ENCODE measurements around the gene PTTG1IP2. TPM values are rescaled to one million over a fixed set of nuclear protein-coding genes. Genes with fewer than 3 reads are reported as not detected.

Gene PTTG1IP2
- total RNA-seq, 1 experiment from 2014 or later: not detected

DNA sequence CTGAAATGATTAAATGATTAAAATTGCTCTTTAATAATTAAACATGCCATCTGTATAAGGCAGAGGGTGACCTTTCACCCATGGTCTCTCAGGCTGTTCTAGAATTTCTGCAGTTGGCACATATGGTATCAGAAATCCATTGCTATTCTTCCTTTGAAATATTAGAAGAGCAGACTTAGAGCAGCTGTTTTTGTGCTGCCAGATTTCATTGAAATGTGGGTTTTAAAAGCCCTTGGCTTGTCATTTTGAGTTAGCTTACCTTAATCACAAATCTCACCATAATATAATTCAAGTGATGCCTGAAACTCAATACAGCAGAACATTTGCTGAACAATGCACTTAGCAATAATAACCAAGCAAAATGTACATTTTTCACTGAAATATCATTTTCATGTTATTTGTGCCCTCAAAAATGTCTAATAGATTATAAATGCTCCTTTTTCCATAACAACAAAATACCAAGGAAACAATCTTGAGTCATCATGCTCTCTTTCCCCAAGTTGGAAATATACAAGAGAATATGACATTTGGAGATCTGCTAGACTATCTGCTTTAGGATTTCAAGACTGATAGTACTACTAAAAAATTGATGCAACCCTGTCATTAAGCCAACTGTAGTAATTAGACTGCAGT, 16.1 kb upstream of the PTTG1IP2 start:
- Histone ChIP-seq H3K79me2 (ENCODE audit: insufficient read depth, low read length) (no peaks in the 10 kb centered on the region), H4K5ac (ENCODE audit: insufficient read length, low read depth, low read length) (no peak overlapping the region), H3K56ac (ENCODE audit: insufficient read length, low read depth, low read length) (no peak overlapping the region), H4K91ac (ENCODE audit: insufficient read length, low read depth, low read length) (no peak overlapping the region), H3K27ac (ENCODE audit: insufficient read length, low read depth, low read length) (no peak overlapping the region), H3K23ac (ENCODE audit: insufficient read length, low read depth, low read length) (no peak overlapping the region), H3K4ac (ENCODE audit: low read depth, low read length) (no peak overlapping the region), H3K4me1 (ENCODE audit: insufficient read depth, low read length) (no peaks in the 10 kb centered on the region), H2BK20ac (ENCODE audit: low read depth, low read length, poor library complexity, severe bottlenecking) (no peak overlapping the region), H3T11ph (ENCODE audit: low read length) (no peak overlapping the region), H2AK5ac (ENCODE audit: insufficient read length, low read length) (no peak overlapping the region), H3K79me1 (ENCODE audit: insufficient read depth, low read depth, low read length, poor library complexity, severe bottlenecking) (no peaks in the 10 kb centered on the region), H3K18ac (ENCODE audit: insufficient read length, low read depth, low read length) (no peak overlapping the region), H3K9me3 (ENCODE audit: control insufficient read depth, low read depth, low read length) (no peaks in the 10 kb centered on the region), H2BK15ac (ENCODE audit: low read depth, low read length) (no peak overlapping the region), H4K20me1 (ENCODE audit: control insufficient read depth, insufficient read depth, insufficient read length) (no peaks in the 10 kb centered on the region), H2BK120ac (ENCODE audit: low read depth, low read length, poor library complexity, severe bottlenecking) (no peak overlapping the region), H3K4me2 (ENCODE audit: insufficient read depth, insufficient read length, low read length) (no peak overlapping the region), H2AFZ (ENCODE audit: low read length) (no peak overlapping the region), H3K27me3 (ENCODE audit: insufficient read depth, low read length) (no peaks in the 10 kb centered on the region), H2BK5ac (ENCODE audit: insufficient read length, low read length) (no peak overlapping the region), H3K14ac (ENCODE audit: insufficient read depth, low read length) (no peak overlapping the region), H3K9ac (ENCODE audit: extremely low read depth, insufficient read length, low read length) (no peak overlapping the region), H3K23me2 (ENCODE audit: insufficient read length, low read depth, low read length, poor library complexity, severe bottlenecking) (no peaks in the 10 kb centered on the region), H4K8ac (replicated peaks; ENCODE audit: insufficient read length, low read depth, low read length) (no peak overlapping the region), H2BK12ac (ENCODE audit: insufficient read length, low read depth, low read length) (no peak overlapping the region)
- TF ChIP-seq, protein P1, sequence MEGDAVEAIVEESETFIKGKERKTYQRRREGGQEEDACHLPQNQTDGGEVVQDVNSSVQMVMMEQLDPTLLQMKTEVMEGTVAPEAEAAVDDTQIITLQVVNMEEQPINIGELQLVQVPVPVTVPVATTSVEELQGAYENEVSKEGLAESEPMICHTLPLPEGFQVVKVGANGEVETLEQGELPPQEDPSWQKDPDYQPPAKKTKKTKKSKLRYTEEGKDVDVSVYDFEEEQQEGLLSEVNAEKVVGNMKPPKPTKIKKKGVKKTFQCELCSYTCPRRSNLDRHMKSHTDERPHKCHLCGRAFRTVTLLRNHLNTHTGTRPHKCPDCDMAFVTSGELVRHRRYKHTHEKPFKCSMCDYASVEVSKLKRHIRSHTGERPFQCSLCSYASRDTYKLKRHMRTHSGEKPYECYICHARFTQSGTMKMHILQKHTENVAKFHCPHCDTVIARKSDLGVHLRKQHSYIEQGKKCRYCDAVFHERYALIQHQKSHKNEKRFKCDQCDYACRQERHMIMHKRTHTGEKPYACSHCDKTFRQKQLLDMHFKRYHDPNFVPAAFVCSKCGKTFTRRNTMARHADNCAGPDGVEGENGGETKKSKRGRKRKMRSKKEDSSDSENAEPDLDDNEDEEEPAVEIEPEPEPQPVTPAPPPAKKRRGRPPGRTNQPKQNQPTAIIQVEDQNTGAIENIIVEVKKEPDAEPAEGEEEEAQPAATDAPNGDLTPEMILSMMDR (conservative IDR thresholded peaks at IDR 0.05): no peak
- Mint-ChIP-seq H3K4me1 (peaks cover 7 to 9% of the 10 kb centered on the region in 2 experiments), H3K9me3 (no peaks in the 10 kb centered on the region), H3K4me3 (no peak overlapping the region), H3K36me3 (ENCODE audit: insufficient read depth in 1 of 3, low read depth in 3 of 3) (no peaks in the 10 kb centered on the region), H3K27me3 (ENCODE audit: low read depth) (no peaks in the 10 kb centered on the region; the same call in 1 of the 2 replicates), H3K27ac (no peak overlapping the region)
- no peak for DNase-seq

All from H9 (cell line).